Sigmoid colon (tissue), 4 donors: Measurements from ENCODE around the gene GNAS-AS1.

Experiments
- CTCF ChIP-seq, 4 experiments: fragments of 450-650 bp in 3 of 4; fragments of 200-600 bp in 1 of 4; IDR thresholded peaks; one replicate each; pipeline ENCODE4 v1.5.1; 2016 to 2019; ENCODE audit warnings: antibody characterized with exemption in 4 of 4, mild to moderate bottlenecking in 3 of 4, moderate library complexity in 2 of 4
- POLR2A ChIP-seq, 2 donors: fragments of 450-650 bp; IDR thresholded peaks; one replicate each; pipeline ENCODE4 v1.6.1; 2016; ENCODE audit warnings: antibody characterized with exemption in 2 of 2, mild to moderate bottlenecking in 2 of 2, moderate library complexity in 2 of 2
- POLR2AphosphoS5 ChIP-seq, 4 donors: sonication (generic); formaldehyde crosslinking; IDR thresholded peaks; one replicate each; pipeline ENCODE4 v1.6.1; 2017; ENCODE audit warnings: antibody characterized with exemption in 4 of 4

DNA sequence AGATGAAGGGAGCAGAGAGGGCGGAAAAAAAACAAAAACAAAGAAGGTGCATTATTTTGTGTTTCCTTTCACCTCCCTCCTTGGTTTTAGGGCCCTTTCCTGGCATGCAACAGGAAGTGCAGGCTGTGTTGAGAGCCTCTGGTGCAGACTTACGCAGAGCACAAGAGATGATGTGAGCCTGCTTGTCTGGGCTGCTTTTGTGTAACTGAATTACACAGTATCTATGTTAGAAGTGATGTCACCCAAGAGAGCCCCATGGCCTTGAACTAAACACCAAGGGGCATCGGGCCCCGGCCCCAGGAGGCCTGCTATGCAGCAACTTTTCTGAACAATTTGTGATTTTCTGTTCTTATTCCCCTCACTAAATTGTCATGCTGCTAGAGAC lies 27.3 kb upstream of the GNAS-AS1 start:
- TF ChIP-seq POLR2AphosphoS5 (IDR thresholded peaks at IDR 0.05) (no peak), CTCF (IDR thresholded peaks at IDR 0.05) (no peak), POLR2A (IDR thresholded peaks at IDR 0.05) (no peak)
